HepG2 (cell line): Measurements from ENCODE around the gene SPART. TPM values are rescaled to one million over a fixed set of nuclear protein-coding genes. Genes with fewer than 3 reads are reported as not detected.
"Not testable (repeated sequence)": the region's sequence is repeated elsewhere in the genome, so short reads cannot be mapped to it uniquely, and the experiment has no call there.

Source experiments
- ATAC-seq: fragments of 200-7000 bp; cut with Tn5 transposase; 3 replicates; pipeline ENCODE4 v1.9.1; 2020; ENCODE audit warnings: mild to moderate bottlenecking, moderate library complexity
- BruUV-seq: library from RNA; stranded (reverse); fragments of 400-500 nt; replicated peaks from 2 replicates; lab custom pipeline; 2021; lab: Mats Ljungman, UMichigan
- CTCF ChIA-PET: fragments of 300-600 bp; formaldehyde crosslinking; extraction: SDS; loops from one replicate; lab custom pipeline; 2021; ENCODE audit warnings: low total read pairs, inconsistent platforms, low intra/inter-chr PET ratio; lab: Yijun Ruan, JAX
- POLR2A ChIA-PET: fragments of 350-600 bp; sonication (Branson Sonifier 250); formaldehyde crosslinking; loops from one replicate; lab custom pipeline; 2020; ENCODE audit warnings: antibody characterized with exemption, inconsistent platforms; lab: Yijun Ruan, JAX
- DNase-seq: peaks from one replicate; pipeline ENCODE4 v3.0.0-alpha.2; 2015; ENCODE audit warnings: low spot score
- FAIRE-seq: peaks from 3 replicates; lab custom pipeline; 2011; peaks lifted over from hg19 to GRCh38; lab: Jason Lieb, UNC
- H2AFZ ChIP-seq: one replicate; pipeline ENCODE4 v1.6.1; 2011; ENCODE audit warnings: low read length, inconsistent platforms
- H3K27ac ChIP-seq: fragments of 300-600 bp; 3 replicates; pipeline ENCODE4 v1.8.0; 2011; ENCODE audit warnings: mixed run types, mild to moderate bottlenecking, mixed read lengths, low read length, inconsistent platforms; ENCODE audit not compliant: insufficient read depth; ENCODE audit errors: extremely low read length
- H3K27me3 ChIP-seq, 2 experiments: fragments of 200-600 bp in 1 of 2; 2 replicates in 1 of 2; 3 replicates in 1 of 2; pipeline versions ENCODE4 v1.6.0 to v1.8.0; 2011; ENCODE audit warnings: low read length in 2 of 2, mild to moderate bottlenecking in 2 of 2, moderate library complexity in 2 of 2, inconsistent platforms in 1 of 2; ENCODE audit not compliant: insufficient read depth in 2 of 2, control insufficient read depth in 1 of 2
- H3K36me3 ChIP-seq, 2 experiments: fragments of 200-600 bp in 1 of 2; replicated peaks in 1 of 2; 2 replicates in 1 of 2; 3 replicates in 1 of 2; pipeline versions ENCODE4 v1.5.1 to v1.8.0; 2011; ENCODE audit warnings: low read length in 2 of 2, inconsistent platforms in 1 of 2; ENCODE audit not compliant: insufficient read depth in 2 of 2, control insufficient read depth in 1 of 2
- H3K4me1 ChIP-seq: 2 replicates; pipeline ENCODE4 v1.5.1; 2012; ENCODE audit warnings: low read length, inconsistent platforms; ENCODE audit not compliant: insufficient read depth
- H3K4me2 ChIP-seq: 2 replicates; pipeline ENCODE4 v1.6.0; 2011; ENCODE audit warnings: low read depth, low read length, inconsistent platforms
- H3K4me3 ChIP-seq, 3 experiments: fragments of 200-600 bp in 1 of 3; sonication (generic), shearing (Covaris generic) in 1 of 3; replicated peaks in 1 of 3; 2 replicates each; pipeline ENCODE4 v1.5.1; 2011 to 2016; ENCODE audit warnings: low read length in 3 of 3, inconsistent platforms in 2 of 3, low read depth in 2 of 3, mild to moderate bottlenecking in 2 of 3, control low read depth in 1 of 3, mixed read lengths in 1 of 3; ENCODE audit not compliant: insufficient read depth in 1 of 3
- H3K79me2 ChIP-seq: one replicate; pipeline ENCODE4 v1.6.1; 2011; ENCODE audit warnings: low read length, inconsistent platforms; ENCODE audit not compliant: insufficient read depth
- H3K9ac ChIP-seq: 2 replicates; pipeline ENCODE4 v1.6.0; 2011; ENCODE audit warnings: mild to moderate bottlenecking, low read depth, low read length, inconsistent platforms; ENCODE audit not compliant: insufficient read depth
- H3K9me3 ChIP-seq: 2 replicates; pipeline ENCODE4 v1.5.1; 2012; ENCODE audit warnings: mild to moderate bottlenecking, low read length
- H4K20me1 ChIP-seq: 2 replicates; pipeline ENCODE4 v1.6.0; 2011; ENCODE audit warnings: inconsistent platforms, mild to moderate bottlenecking, low read length, moderate library complexity; ENCODE audit not compliant: insufficient read depth
- ASH2L ChIP-seq: fragments of 300-600, 200-600 bp; sonication (generic); IDR thresholded peaks from 2 replicates; pipeline ENCODE4 v1.7.0; 2017; ENCODE audit warnings: low read depth, mild to moderate bottlenecking, moderate library complexity, mixed read lengths, low read length; ENCODE audit not compliant: insufficient read length
- ATF4 ChIP-seq, 2 experiments: fragments of 450-650 bp in 1 of 2; sonication (generic) in 1 of 2; formaldehyde crosslinking; IDR thresholded peaks; 2 replicates each; pipeline versions ENCODE4 v1.5.0 to v1.8.0; 2020 to 2022; ENCODE audit warnings: mild to moderate bottlenecking in 1 of 2, missing genetic modification reagents in 1 of 2
- HCFC1 ChIP-seq: fragments of 150-350 bp; IDR thresholded peaks from 2 replicates; pipeline ENCODE4 v1.6.1; 2014; ENCODE audit warnings: low read depth, low read length
- HNRNPH1 ChIP-seq: fragments of 200-400 bp; formaldehyde crosslinking; optimal IDR thresholded peaks from 2 replicates; pipeline ENCODE3; 2017; ENCODE audit warnings: mild to moderate bottlenecking, low read depth, low read length
- HNRNPL ChIP-seq: fragments of 200-400 bp; formaldehyde crosslinking; IDR thresholded peaks from 2 replicates; pipeline ENCODE4 v1.6.1; 2017; ENCODE audit warnings: mild to moderate bottlenecking, low read depth, low read length
- IKZF4 ChIP-seq: sonication (generic); formaldehyde crosslinking; IDR thresholded peaks from 2 replicates; pipeline ENCODE4 v1.5.1; 2020; ENCODE audit warnings: borderline replicate concordance, mild to moderate bottlenecking, low read depth, missing genetic modification reagents; ENCODE audit errors: not compliant biosample characterization
- PAX8 ChIP-seq: sonication (generic); formaldehyde crosslinking; IDR thresholded peaks from 2 replicates; pipeline ENCODE4 v1.8.0; 2022; ENCODE audit warnings: mild to moderate bottlenecking, missing genetic modification reagents, borderline replicate concordance
- SRY ChIP-seq: sonication (generic); formaldehyde crosslinking; IDR thresholded peaks from 2 replicates; pipeline ENCODE4 v1.8.0; 2022; ENCODE audit warnings: mild to moderate bottlenecking, missing genetic modification reagents
- ZNF383 ChIP-seq: sonication (generic); formaldehyde crosslinking; IDR thresholded peaks from 2 replicates; pipeline ENCODE4 v1.4.0; 2020; ENCODE audit warnings: missing genetic modification reagents, mild to moderate bottlenecking, borderline replicate concordance
- ZNF512 ChIP-seq: sonication (generic); formaldehyde crosslinking; IDR thresholded peaks from 2 replicates; pipeline ENCODE4 v1.4.0; 2020; ENCODE audit warnings: mild to moderate bottlenecking, missing genetic modification reagents
- ZNF552 ChIP-seq: sonication (generic); formaldehyde crosslinking; IDR thresholded peaks from 2 replicates; pipeline ENCODE4 v1.9.0; 2022; ENCODE audit warnings: missing genetic modification reagents, mild to moderate bottlenecking, borderline replicate concordance
- ZNF777 ChIP-seq: sonication (generic); formaldehyde crosslinking; IDR thresholded peaks from 2 replicates; pipeline ENCODE4 v1.4.0; 2020; ENCODE audit warnings: missing genetic modification reagents
- WGBS: methylation state at CpG from one replicate; pipeline ENCODE4 v1.1.6; 2017; ENCODE audit warnings: low lambda C conversion rate; 5-methylcytosine and 5-hydroxymethylcytosine counted together
- in situ Hi-C: cut with HindIII; loops from 2 replicates; pipeline ENCODE4 v1.10.0; 2017; ENCODE audit warnings: low pct_unique_long_range_greater_than_20kb; ENCODE audit not compliant: extremely low pct_ligation_motif_present
- intact Hi-C: fragments of 100-400 bp; cut with micrococcal nuclease; formaldehyde crosslinking; loops from one replicate; pipeline ENCODE4 v1.10.0; 2022; ENCODE audit not compliant: unreplicated experiment
- polyA plus RNA-seq, 8 experiments: library from polyadenylated mRNA; depleted of rRNA in 3 of 8; stranded (reverse) in 7 of 8; unstranded in 1 of 8; fragments of >200 nt; fragmentation: Illumina TruSeq in 4 of 8; extraction: Trizol in 4 of 8; gene quantifications; 2 replicates each; pipeline versions ENCODE4 v1.2.1 to v1.2.3, GENCODE V29; 2011 to 2016; ENCODE audit warnings: low read depth in 4 of 8, missing spikeins in 1 of 8, mixed read lengths in 1 of 8; ENCODE audit not compliant: insufficient read depth in 1 of 8
- total RNA-seq, 5 experiments: library from RNA; depleted of rRNA; stranded (reverse); fragments of >200 nt; fragmentation: Illumina TruSeq; extraction: Trizol; gene quantifications; 2 replicates each; pipeline ENCODE4 v1.2.3, GENCODE V29; 2016; ENCODE audit warnings: low read depth in 1 of 5

The SPART gene
- total and polyA plus RNA-seq, 2 of the 13 experiments (the other 11 are each of a cell fraction or from before 2014, with no cell fraction given) = 8.9 to 28.8 TPM

GRCh38 chr13:36325912-36326311, 20.3 kb downstream of the SPART start:
- 0 out of 2 replicates have a peak, but pooled peaks cover 12% of the 10 kb centered on the region for H3K4me1 ChIP-seq
- no peak overlapping the region for H3K9ac ChIP-seq
- H3K79me2 ChIP-seq = no peaks in the 10 kb centered on the region
- no peaks in the 10 kb centered on the region; the same call in 1 of the 2 replicates for H4K20me1 ChIP-seq
- ChIA-PET POLR2A (no interaction called here), CTCF (no interaction called here)
- no peak for TF ChIP-seq IKZF4 (CRISPR knock-in tag)
- TF ChIP-seq ZNF383 (CRISPR knock-in tag) = no peak
- no peak for TF ChIP-seq ASH2L
- TF ChIP-seq HCFC1 = no peak
- TF ChIP-seq ATF4 (CRISPR knock-in tag; IDR thresholded peaks at IDR 0.05) = no peak
- no peak for TF ChIP-seq PAX8
- TF ChIP-seq HNRNPH1 = no peak
- no peak for TF ChIP-seq HNRNPL
- no peak for TF ChIP-seq ZNF552
- no peak for TF ChIP-seq SRY (CRISPR knock-in tag)
- no peak for TF ChIP-seq ZNF777 (CRISPR knock-in tag)
- no peak for TF ChIP-seq ZNF512 (CRISPR knock-in tag)
- WGBS = 52% methylated on average over 1 of the region's 1 CpG
- H3K27me3 ChIP-seq = no peaks in the 10 kb centered on the region
- FAIRE-seq (no peak), ATAC-seq (no peak), DNase-seq (no peak)
- H3K4me2 ChIP-seq = no peak overlapping the region
- H3K27ac ChIP-seq = no peak overlapping the region
- TSS peak; percentile 26 for BruUV-seq
- H3K36me3 ChIP-seq = 0 out of 5 replicates have a peak, but pooled peaks cover 0 to 13% of the 10 kb centered on the region in 2 experiments
- H2AFZ ChIP-seq = no peak overlapping the region
- no peak overlapping the region for H3K4me3 ChIP-seq
- no peaks in the 10 kb centered on the region for H3K9me3 ChIP-seq
- intact Hi-C loops (no loop called here), in situ Hi-C loops (no loop called here)

GRCh38 chr13:36324881-36325280, 21.3 kb downstream of the SPART start:
- WGBS = 75% methylated on average over 5 of the region's 5 CpGs

More at GRCh38 chr13:36324881-36325280, 21.3 kb downstream of the SPART start:
- H2AFZ ChIP-seq, H3K27me3 ChIP-seq, H3K27ac ChIP-seq, CTCF ChIA-PET, H3K9ac ChIP-seq, H3K79me2 ChIP-seq, H4K20me1 ChIP-seq, POLR2A ChIA-PET, in situ Hi-C loops, DNase-seq, BruUV-seq, H3K9me3 ChIP-seq, ATAC-seq, intact Hi-C loops, H3K4me2 ChIP-seq, H3K4me3 ChIP-seq, FAIRE-seq: not testable (repeated sequence)
- Histone ChIP-seq H3K4me1 (0 out of 2 replicates have a peak, but pooled peaks cover 12% of the 10 kb centered on the region), H3K36me3 (0 out of 5 replicates have a peak, but pooled peaks cover 0 to 13% of the 10 kb centered on the region in 2 experiments)
